HG02759 (cell line): ENCODE measurements around the gene RAPGEF1.

Source experiments
- ATAC-seq: cut with Tn5 transposase; IDR thresholded peaks from one replicate; pipeline ENCODE4 v1.9.1; 2021; ENCODE audit warnings: mild to moderate bottlenecking, moderate library complexity; ENCODE audit not compliant: unreplicated experiment

The RAPGEF1 gene

DNA sequence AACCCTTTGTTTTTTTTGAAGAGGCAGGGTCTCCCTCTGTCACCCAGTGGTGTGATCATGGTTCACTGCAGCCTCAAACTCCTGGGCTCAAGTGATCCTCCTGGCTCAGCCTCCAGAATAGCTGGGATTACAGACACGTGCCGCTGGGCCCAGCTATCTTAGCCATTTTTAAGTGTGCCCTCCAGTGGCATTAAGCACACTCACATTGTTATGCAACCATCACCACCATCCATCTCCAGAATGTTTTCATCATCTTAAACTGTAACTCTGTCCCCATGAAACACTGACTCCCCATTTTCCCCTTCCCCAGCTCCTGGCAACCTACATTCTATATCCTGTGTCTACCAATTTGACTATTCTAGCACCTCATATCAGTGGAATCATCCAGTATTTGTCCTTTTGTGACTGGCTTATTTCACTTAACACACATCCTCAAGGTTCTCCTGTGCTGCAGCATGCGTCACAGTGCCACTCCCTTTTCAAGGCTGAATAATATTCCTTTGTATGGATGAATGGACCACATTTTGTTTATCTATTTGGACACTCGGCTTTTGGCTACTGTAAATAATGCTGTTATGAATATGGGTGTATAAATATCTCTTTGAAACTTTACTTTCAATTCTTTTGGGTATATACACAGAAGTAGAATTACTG is 12.5 kb upstream of the RAPGEF1 start:
- ATAC-seq: no peak

DNA sequence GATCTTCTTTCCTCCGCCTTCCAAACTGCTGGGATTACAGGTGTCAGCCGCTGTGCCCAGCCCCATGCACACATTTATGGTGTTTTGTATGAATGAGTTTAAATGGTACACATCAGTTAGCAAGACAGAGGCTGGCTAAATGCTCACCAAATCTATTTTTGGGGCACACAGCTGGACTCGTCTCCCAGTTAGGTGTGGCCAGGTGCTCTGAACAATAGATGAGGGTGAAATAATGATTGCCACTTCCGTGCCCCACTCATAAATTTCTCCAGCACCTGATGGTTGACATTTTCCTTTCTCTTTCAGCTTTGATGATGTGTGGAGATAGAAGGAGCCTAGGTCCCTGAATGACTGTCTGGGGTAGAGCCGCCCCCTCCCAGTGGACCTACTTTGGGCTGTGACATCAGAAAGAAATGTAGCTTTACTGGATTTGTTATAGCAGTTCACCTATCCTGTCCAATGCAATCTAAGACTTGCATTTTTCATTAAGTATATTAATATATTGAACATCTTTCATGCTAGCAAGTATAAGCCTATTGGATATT is 8.6 kb upstream of the RAPGEF1 start:
- ATAC-seq: no peak

DNA sequence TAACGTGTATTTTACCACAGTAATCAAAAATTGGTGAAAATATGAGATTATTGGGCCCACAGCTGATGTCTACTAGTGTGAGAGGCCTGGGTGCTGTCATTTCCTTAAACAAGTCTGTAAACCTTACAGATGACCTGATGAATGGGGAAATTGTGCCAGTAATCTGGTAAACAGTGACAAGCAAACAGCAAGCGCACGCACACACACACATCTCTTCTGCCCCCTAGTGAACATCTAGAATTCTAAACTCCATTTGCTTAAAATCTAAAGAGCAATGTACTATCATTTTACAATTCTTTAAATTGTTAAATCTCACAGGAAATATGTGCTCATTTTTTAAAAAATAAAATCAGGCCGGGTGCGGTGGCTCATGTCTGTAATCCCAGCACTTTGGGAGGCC is 7.5 kb upstream of the RAPGEF1 start:
- ATAC-seq: no peak

DNA sequence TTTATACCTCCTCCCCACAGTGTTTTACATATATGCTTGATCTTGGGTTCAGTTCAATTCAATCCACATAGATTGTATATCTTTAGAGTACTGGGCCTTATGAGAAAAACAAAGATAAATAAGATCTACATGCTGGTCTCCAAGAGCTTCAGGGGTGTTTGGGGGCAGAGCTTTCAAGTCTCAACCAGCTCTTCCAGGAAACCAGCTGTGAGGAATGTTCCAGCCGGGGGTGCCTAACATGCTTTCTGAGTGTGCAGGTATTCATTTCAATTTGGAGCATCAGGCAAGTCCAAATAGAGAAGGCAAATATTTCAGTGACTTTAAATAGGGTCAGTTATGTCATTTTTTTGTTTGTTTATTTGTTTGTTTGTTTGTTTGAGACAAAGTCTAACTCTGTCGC is 5.7 kb upstream of the RAPGEF1 start:
- no peak for ATAC-seq

DNA sequence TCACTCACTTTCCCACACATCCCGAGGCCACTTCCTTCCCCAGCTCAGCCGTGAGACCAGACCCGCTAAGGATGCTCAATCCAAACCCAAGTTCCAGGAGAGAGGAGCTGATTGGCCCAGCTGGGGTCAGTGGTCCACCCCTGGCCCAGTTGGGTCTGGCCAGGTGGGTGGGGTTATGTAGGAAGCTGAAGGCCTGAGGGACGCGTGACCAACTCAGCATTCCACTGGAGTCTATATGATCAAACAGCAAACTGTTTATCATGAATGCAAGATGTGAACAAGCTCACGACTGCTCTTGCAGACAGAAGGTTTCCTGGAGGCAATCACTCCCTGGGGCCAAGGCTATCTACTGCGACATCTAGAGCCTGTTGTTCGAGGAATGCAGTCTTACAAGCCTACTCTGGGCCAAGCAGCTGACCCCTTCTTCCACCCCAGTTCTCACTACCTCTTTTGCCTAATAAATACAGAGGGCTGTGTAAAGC is 4.9 kb upstream of the RAPGEF1 start:
- no peak for ATAC-seq

DNA sequence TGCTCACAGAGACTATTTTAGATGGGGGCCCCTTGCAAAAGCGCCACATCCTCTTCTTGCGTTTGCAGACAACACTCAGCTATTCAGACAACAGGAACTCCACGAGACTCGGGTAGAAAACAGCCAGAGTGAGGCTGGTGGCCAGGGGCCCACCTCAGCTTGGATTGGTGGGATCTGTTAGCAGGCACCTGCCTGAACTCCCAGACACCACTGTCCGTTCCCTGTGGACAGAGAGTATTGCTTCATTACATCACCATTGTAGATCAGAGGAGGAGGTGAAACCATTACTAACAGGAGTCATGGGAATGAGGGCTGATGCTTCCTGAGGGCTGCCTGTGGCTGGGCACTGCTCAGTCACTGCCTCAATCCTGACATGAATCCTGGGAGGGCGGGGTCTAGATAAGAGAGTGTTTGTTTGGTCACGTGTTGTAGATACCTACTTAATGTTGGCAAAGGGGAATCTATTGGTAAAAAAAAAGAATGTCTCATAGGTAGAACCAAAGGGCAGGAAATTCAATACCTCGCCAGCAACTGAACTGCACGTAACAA is 4.4 kb upstream of the RAPGEF1 start:
- no peak for ATAC-seq

DNA sequence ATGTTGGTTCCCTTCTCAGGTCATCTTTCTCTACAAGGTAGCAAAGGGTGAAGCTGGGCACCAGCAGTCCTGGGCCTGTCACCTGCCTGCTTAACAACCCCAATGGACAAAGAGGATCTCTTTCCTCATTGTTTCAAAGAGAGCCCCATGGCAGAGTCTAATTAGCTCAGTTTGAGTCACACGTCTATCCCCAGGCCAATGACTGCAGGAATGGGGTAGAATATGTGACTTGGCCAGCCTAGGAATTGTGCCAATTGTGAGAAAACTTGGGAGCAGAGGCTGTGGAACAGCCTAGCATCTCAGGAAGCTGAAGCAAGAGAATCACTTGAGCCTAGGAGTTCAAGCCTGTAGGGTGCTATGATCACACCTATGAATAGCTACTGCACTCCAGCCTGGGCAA is 3.6 kb upstream of the RAPGEF1 start:
- no peak for ATAC-seq

DNA sequence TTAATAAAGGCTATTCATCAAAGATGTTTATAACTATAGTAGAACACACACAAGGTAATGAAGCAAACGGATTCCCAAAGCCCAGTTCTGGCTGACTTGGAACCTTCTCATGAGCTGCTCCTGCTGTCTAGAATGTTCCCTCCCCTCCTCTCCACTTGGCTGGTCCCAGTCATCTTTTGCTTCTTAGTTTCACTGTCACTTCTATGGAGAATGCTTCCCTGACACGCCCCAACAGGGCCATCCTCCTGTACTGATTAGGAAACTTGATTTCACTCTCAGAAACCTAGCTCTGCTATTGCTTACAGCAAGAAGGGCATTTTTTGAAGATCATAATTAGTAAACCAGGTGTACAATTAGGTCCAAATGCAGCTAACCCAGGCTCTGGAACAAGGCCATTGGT is 3.2 kb upstream of the RAPGEF1 start:
- no peak for ATAC-seq

DNA sequence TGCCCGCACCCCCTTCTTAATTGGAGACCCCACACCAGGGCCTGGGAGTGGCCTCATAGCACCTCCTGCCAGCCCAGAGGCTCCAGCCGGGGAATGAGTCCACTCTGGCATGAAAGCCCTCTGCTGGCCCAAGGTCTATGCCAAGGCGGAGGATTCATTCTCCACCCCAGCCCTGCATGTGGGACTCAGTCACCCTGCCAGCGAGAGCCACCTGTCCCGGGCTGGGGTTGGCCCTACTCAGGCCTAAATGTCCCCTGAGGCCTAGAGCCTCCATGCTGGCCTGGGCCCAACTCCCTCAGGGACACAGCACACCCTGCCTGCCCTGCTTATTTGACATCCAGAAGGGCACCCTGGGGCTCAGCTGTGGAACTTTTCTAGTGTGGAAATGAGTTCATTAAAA is 1.0 kb upstream of the RAPGEF1 start:
- no peak for ATAC-seq

DNA sequence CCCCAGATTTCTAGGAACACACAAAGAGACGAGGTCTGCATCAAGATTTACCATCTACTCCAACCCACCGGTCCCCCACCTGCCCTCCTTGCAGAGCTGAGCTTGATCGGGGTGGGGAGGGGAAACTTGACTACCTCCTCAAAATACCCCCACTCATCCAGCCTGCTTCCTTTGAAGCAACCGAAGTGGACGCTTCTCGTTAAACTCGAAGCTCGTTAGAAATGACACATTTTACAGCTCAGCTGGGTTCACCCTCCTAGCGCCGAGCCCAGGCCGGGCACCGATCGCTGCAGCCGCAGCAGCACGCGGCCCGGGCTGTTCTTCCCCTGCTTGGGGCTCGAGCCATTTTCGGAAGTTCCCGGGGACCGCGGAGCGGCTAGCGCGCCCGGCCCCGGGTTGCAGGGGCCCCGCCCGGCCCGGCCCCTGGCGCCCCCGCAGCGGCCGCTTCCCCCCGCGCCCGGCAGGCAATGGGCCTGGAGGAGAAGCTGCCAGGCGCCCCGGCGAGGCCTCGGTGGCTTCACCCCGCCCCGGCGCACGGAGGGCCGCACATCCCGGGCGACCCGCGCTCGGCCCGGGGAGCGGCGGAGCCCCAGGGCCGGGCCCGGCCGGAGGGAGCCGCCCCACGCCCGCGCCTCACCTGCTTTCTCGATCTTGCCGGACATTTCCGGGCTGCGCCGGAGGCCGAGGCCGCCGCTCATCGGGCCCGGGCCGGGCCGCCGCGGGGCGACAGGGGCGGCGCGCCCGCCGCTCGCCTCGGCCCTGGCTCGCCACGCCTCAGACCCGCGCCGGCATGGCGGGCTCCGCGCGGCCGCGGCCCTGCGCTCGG is 530 bp downstream of the RAPGEF1 start:
- peak; percentile 25 for ATAC-seq

DNA sequence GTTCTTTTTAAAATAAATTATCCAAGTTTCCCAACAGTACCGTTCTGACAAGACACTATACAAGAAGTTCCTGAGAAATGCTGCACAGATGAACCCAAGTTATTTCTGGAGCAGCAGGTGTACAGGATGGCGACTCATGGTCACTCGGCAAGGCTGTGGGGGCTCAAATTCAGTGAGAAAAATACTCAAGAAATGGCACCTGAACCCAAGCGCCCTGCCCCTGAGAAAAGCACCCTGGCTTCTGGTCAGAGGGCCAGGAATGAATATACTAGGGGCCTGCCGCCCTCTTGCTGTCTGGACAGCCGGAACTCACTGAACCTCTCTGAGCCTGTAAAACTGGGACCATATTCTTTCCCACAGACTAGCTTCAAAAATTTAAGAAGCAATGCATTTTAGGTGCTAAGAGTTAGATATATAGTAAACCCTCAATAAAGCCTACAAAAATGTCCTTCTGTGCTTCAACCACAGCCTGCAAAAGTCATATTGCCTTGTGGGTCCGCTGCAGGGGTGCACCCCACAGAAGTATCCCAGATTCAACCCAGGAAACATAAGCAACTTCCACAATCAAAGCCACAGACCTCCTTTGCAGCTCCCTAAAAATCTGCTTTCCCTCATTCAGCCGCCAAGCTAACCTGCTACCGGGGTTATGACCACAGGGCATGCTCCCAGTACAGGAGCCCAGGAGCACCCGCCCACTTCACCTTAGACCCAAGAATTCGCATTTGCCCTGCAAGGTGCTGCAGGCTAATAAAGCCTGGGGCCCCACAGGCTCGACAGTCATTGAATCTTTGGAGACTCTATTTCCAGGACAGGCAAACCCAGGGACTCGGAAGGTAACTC is 1.4 kb downstream of the RAPGEF1 start:
- ATAC-seq: no peak

DNA sequence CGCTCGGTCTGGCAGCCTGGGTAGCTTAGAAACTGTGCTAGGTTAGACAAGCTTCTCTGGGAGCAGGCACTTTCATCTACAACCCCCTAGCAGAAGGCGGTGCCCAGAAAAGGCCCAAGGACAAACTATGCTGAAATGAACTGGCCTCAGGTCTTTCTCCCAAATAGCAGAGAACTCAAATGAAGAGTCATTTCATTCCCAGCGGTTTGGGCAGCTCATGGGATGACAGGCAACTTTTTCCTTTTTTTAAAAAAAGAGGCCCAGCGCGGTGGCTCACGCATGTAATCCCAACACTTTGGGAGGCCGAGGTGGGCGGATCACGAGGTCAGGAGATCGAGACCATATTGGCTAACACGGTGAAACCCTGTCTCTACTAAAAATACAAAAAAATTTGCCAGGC is 2.5 kb downstream of the RAPGEF1 start:
- ATAC-seq: no peak

DNA sequence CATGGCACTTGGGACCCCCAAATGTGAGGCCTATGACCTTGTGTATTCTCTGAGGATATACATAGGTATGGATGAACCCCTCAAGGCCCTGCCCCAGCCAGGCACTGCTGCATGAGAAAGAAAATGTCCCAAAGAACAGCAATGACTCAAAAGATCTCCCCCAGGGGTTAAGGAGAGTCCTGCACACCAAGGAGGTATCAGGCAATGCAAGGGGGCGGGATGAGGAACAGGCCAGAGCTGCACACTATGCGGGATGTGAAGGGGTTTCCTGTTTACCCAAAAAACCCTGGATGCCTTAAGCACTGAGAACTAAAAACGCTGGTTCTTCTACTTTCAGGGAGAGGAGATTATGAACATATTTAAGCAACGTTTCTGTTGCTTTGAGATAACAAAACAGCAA is 3.4 kb downstream of the RAPGEF1 start:
- ATAC-seq: no peak

DNA sequence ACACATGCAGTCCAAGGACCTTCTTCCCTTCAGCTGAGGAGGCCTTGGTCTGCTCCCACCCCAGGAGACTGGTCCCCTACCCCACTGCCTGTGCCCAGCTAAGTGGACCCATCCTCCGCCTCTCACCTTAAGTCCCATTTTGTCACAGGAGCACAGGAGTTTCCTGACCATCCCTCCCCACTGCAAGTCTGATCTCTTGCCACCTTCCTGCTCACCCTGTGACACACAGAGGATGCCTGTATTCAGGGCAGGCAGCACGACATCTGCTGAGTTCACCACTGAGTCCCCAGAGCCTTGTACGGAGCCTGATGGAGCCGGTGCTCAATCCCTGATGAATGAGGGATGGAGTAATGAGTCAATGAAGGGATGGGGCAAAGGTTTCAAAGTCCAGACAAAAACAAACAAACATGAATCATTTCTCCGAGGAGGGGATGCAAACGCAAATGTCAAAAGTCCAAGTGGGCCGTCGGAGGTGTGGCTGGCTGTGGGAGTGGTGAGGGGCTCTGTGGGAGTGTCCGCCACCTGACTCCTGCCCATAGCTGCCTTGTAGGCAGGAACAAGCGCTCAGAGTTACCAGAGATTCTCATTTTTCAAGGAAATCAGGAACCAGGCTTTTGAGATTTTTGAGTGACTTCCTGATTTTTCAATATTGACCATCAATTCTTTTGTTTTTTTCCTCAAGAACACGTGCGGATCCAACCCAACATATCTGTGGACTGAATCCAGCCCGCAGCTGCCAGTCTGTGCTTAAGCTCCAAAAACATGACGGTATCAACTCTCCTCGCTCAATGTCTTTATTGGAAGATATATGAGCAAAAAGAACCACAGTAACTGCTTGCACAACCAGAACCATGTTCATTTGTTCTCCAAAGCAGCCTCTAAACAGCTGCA is 4.4 kb downstream of the RAPGEF1 start:
- ATAC-seq: no peak

DNA sequence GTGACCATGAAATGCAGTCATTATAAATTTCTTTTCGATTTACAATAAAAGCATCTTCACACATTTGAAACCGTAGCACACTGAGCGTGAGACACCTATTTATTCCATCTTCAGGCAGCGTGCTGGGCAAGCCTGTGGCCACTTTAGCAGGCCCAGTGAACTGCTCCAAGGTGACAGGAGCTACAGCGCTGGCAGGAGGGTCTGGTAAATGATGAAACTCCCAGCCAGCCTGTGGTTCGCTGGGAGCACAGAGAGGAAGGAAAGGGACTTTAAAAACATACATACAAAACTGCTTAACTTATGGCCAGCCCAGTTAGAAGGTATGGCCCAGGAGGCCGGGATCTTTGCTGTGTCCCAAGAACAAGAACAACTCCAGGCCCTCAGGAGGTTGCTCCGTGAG is 5.1 kb downstream of the RAPGEF1 start:
- ATAC-seq: no peak

DNA sequence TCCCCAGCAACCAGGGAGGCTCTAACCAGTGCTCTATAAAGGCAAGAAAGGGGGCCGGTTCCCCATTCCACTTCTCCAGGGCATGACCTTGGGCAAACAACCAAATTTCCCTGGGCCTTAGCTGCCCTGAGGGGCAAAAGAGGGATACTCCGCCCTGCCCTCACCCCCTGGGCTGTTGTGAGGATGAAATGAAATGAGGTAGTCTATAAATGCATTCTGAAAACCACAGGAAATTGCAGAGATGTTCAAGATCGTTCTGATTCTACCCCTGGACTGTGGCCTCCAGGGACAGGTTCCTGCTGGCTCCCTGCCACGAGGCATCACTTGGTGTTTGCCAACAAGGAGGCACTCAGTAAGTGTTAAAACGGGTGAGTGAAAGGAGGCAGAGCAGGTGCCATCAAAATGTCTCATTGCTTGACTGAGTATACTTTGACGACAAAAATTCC is 5.7 kb downstream of the RAPGEF1 start:
- no peak for ATAC-seq

DNA sequence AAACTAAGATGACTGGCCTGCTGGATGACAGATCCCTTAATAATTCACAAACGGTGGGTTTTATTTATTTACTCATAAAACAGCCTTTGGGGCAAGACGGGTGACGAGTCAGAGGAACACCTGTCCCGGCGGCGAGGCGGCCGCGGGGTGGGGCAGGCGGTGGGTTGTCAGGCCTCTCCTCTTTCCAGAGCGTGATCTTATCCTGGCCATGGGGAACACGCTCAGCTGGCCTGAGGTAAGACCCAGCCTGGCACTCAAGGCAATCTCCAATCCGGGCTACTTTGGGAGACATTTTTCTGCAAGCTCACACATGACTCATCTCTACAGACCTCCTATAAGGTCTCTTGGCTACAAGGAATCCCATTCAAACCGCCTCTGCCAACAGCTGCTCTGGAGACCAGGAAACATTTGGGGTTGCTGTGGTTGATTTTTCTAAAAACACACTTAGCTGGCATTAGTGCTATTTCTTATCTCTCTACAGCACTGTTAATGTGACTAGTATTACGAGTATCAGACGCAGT is 6.3 kb downstream of the RAPGEF1 start:
- ATAC-seq: no peak

DNA sequence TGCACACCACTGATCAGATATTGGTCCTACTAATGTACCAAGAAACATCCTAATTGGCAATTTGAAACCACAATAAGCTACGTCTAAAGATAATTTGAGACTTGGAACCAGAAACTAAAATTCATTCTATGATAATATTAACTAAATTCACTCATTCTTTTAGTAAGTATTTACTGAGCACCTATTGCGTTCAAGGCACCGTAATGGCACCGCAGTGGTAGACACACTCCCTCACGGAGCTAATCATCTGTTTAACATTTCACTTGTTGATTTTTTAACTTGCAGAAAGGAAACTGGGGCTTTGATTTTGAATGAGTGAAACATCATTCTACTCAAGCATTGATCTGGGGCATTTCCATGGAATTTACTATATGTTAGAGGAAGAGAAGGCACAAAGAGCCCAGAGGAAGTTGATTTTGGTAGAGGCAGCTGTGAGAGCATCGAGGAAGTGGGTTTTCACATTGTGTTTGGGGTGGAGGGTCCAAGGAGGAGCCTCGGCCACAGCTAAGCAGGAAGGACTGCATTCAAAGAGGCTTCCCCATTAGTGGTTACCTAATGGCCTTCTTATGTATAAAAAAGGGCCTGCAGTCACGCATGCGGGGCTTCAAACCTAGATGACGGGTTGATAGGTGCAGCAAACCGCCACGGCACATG is 7.1 kb downstream of the RAPGEF1 start:
- ATAC-seq: peak; percentile 19

DNA sequence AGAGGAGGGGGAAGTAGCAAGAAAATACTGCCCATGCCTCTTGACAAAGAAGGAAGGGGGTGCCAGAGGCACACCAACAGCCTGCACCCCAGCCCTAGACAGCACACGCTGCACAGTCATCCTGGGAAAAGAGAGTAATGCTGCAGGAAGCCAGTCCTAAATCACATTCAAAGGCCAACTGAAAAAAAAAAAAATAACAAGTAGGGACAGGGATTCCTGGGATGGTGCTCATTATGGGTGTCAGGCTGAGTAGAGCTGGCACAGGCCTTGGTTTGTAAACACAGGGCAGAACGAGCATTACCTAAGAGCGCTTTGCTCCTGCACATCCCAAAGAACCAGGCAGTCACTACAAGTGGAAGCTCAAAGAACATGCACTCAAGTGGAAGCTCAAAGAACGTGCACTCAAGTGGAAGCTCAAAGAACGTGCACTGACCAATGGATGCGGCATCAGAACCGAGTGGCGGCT is 7.8 kb downstream of the RAPGEF1 start:
- ATAC-seq: no peak
